ENCODE results near the gene WWC2.

WWC2 gene

GRCh38 chr4:183098723-183099536 lies at the start of gene WWC2:
WWC2 (plus strand) TSS chr4:183099257; CDS start chr4:183099492, 235 bp downstream.
- peak; percentile 93 for DNase-seq

- DNase-seq, result peak; percentile 51
Measured at GRCh38 chr4:183053681-183054080, 45.4 kb upstream of the WWC2 start.

- no peak for DNase-seq
Measured at GRCh38 chr4:183057255-183057654, 41.8 kb upstream of the WWC2 start.

- peak; percentile 68 for DNase-seq
Measured at GRCh38 chr4:183059797-183060196, 39.3 kb upstream of the WWC2 start.

- DNase-seq, result no peak
Measured at GRCh38 chr4:183068502-183068901, 30.6 kb upstream of the WWC2 start.

- no peak for DNase-seq
Measured at GRCh38 chr4:183071222-183071621, 27.8 kb upstream of the WWC2 start.

- DNase-seq, result no peak
Measured at GRCh38 chr4:183072176-183072575, 26.9 kb upstream of the WWC2 start.

- DNase-seq, result no peak
Measured at GRCh38 chr4:183073838-183074145, 25.3 kb upstream of the WWC2 start.

- no peak for DNase-seq
Measured at GRCh38 chr4:183074288-183074990, 24.6 kb upstream of the WWC2 start.

GRCh38 chr4:183078634-183079033 lies 20.4 kb upstream of the WWC2 start:
- no peak for DNase-seq

- DNase-seq, result no peak
Measured at GRCh38 chr4:183080372-183081115, 18.5 kb upstream of the WWC2 start.

GRCh38 chr4:183081116-183081469 lies 18.0 kb upstream of the WWC2 start:
- DNase-seq, result no peak

GRCh38 chr4:183082053-183082452 lies 17.0 kb upstream of the WWC2 start:
- DNase-seq, result no peak

- DNase-seq, result no peak
Measured at GRCh38 chr4:183094393-183095198, 4.5 kb upstream of the WWC2 start.

- DNase-seq, result no peak
Measured at GRCh38 chr4:183095199-183095512, 3.9 kb upstream of the WWC2 start.

- DNase-seq, result no peak
Measured at GRCh38 chr4:183096276-183096965, 2.6 kb upstream of the WWC2 start.

- DNase-seq, result no peak
Measured at GRCh38 chr4:183097231-183098018, 1.6 kb upstream of the WWC2 start.

- DNase-seq, result no peak
Measured at GRCh38 chr4:183098019-183098722, 886 bp upstream of the WWC2 start.

- DNase-seq, result peak; percentile 68
Measured at GRCh38 chr4:183099537-183100297, 660 bp downstream of the WWC2 start.

- DNase-seq, result no peak
Measured at GRCh38 chr4:183100298-183100599, 1.2 kb downstream of the WWC2 start.

Data from OCI-M1 (cell line).